ENCODE data around the gene PNMA8B. TPM values are rescaled to one million over a fixed set of nuclear protein-coding genes. Genes with fewer than 3 reads are reported as not detected.

The PNMA8B gene
- total RNA-seq, 1 donor from 2014 or later, result not detected

DNA sequence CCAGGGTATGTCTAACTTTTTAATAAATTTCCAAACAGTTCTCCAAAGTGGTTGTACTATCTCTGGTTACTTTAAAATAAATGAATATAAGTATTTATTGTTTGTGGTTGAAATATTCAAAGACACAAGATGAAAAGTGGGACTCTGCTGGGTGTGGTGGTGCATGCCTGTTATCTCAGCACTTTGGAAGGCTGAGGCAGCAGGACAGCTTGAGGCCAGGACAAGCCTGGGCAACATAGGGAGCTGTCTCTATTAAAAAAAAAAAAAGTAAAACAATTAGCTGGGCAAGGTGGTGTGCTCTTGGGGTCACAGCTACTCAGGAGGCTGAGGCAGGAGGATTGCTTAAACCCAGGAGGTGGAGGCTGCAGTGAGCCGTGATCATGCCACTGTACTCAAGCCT lies 34.7 kb downstream of the PNMA8B start:
- intact Hi-C loops (cut with micrococcal nuclease), result no loop called here

DNA sequence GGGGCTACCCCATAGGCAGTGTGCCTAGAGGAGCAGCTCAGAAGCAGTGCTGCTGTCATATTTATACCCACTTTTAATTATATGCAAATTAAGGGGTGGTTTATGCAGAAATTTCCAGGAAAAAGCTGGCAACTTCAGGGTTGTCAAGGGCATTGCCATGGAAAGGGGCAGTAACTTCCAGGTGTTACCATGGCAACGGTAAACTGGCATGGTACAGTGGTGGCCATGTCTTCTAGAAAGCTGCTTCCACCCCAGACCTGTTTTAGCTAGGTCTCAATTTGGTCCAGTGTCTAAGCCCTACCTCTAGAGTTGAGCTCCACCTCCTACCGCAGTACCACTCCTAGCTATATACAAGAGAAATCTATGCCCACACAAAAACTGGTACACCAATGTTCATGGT lies 35.6 kb downstream of the PNMA8B start:
- intact Hi-C loops (cut with micrococcal nuclease), result no loop called here

GRCh38 chr19:46456930-46457329 lies 38.7 kb downstream of the PNMA8B start:
- intact Hi-C loops (cut with micrococcal nuclease), result no loop called here

GRCh38 chr19:46454244-46454643 lies 41.4 kb downstream of the PNMA8B start:
- intact Hi-C loops (cut with micrococcal nuclease), result no loop called here

GRCh38 chr19:46453661-46454060 lies 42.0 kb downstream of the PNMA8B start:
- intact Hi-C loops (cut with micrococcal nuclease), result no loop called here

- intact Hi-C loops (cut with micrococcal nuclease), result no loop called here
Observed at GRCh38 chr19:46452186-46452585, 43.5 kb downstream of the PNMA8B start.

GRCh38 chr19:46451352-46451751 lies 44.3 kb downstream of the PNMA8B start:
- intact Hi-C loops (cut with micrococcal nuclease), result no loop called here

DNA sequence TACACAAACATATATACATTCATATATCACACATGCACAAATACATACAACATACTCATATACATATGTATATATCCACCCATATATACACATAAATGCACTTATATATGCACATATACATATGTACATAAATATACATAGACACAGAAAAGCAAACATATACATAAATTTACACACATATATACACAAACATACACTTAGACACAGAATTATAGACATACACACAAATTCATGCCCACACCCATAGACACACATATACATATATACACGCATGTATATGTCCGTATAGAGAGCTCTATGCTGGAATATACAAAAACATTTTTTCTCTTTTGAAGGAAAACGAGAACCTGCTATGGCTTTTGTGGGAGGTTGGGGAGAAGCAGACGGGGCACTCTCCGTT lies 44.9 kb downstream of the PNMA8B start:
- intact Hi-C loops (cut with micrococcal nuclease), result no loop called here

- intact Hi-C loops (cut with micrococcal nuclease), result no loop called here
Observed at GRCh38 chr19:46449228-46449627, 46.4 kb downstream of the PNMA8B start.

DNA sequence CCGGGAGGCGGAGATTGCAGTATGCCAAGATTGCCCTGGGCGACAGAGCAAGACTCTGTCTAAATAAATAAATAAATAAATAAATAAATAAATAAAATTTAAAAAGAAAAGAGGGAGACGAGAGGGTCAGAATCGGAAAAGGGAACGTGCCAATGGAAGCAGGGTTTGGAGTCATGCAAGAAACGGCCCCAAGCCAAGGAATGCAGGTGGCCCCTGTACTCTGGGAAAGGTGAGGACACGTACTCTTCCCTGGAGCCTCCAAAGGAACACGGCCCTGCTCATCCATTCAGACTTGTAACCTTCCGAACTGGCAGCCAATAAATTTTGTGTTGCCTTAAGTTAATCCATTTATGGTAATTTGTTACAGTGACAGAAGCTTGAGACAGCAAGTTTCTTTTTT lies 47.1 kb downstream of the PNMA8B start:
- intact Hi-C loops (cut with micrococcal nuclease), result no loop called here

- intact Hi-C loops (cut with micrococcal nuclease), result no loop called here
Observed at GRCh38 chr19:46447824-46448223, 47.8 kb downstream of the PNMA8B start.

DNA sequence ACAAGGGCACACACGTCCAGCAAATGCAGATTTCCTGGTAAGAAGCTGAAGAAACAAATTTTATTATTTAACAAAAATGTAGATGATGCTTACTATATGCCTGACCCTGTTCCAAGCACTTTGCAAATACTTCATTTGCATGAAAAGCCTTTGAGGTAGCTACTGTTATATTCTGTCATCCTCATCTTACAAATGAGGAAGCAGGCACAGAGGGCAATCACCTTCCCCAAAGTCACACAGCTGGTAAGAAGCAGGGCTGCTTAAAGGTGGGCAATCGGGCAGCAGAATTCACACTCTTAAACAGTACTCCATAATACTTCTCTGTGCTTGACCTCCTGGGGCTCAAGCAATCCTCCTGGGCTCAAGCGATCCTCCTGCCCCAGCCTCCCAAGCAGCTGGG lies 48.7 kb downstream of the PNMA8B start:
- intact Hi-C loops (cut with micrococcal nuclease), result no loop called here

DNA sequence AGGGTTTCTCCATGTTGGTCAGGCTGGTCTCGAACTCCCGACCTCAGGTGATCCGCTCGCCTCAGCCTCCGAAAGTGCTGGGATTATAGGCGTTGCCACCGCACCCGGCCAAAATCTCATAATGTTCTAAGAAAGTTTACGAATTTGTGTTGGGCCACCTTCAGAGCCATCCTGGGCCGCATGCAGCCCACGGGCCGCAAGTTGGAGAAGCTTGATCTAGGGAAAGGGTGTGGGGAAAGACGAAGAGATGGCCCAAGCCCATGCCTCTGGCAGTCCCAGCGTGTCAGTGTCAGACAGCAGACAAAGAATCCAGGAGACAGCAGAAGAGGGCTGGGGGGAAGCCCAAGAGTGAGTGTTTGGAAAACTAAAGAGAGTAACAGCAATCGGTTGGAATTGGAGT lies 49.6 kb downstream of the PNMA8B start:
- intact Hi-C loops (cut with micrococcal nuclease), result no loop called here

DNA sequence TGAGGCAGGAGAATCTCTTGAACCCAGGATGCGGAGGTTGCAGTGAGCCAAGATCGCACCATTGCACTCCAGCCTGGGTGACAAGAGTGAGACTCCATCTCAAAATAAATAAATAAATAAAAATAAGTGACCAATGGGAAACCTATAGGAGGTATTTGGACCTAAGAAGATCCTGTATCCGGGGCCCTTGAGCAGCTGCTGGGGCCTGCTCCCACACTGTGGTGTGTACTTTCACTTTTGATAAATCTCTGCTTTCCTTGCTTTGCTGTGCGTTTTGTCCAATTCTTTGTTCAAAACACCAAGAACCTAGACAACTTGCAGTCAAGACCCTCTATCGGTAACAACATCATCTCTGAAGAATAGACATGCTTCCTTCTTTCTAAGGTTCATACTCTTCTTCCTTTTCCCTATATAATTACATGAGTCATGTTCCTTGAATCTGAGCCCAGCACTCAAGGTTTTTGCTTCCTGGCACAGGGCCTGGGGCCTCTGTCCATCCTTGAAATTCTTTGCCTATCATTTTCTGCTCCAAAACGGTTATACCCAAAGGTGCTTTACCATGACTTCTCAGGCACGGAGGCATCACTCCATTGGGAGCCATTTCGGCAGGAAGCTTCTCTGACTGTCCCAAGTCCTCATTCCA lies 52.7 kb downstream of the PNMA8B start:
- intact Hi-C loops (cut with micrococcal nuclease), result no loop called here

DNA sequence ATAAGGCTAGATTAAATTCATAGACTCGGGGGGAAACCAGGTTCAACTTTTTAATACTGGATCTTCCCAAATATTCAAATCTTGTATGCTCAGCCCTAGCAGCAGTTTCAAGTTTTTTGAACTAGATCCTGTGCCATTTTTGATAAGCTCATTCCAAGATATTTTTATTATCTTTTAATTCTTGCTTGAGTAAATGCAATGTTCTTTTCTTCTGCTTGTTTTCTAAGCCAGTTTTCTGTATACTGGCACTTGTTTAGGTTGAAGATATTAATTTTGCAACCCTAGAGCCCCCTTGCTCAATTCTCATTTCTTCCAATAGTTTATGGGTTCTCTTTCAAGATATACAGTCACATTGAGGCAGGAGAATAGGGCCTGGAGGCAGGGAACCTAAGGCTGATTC lies 53.8 kb downstream of the PNMA8B start:
- intact Hi-C loops (cut with micrococcal nuclease), result no loop called here

Other genes with a start within 250 kb of the PNMA8B start
- not detected in 2 replicates for gene HIF3A, start 198.8 kb downstream of the PNMA8B start, total RNA-seq
- gene PPP5C, start 148.8 kb downstream of the PNMA8B start, total RNA-seq, result 118 and 120 TPM in 2 replicates
- not detected in 2 replicates for gene CCDC8, start 82.3 kb downstream of the PNMA8B start, total RNA-seq
- not detected in 2 replicates for gene PNMA8C, start 66.9 kb downstream of the PNMA8B start, total RNA-seq
- not detected in 2 replicates for gene PNMA8A, start 24.3 kb downstream of the PNMA8B start, total RNA-seq
- gene CALM3, start 105.5 kb upstream of the PNMA8B start, total RNA-seq, result 478 and 493 TPM in 2 replicates
- gene PTGIR, start 129.2 kb upstream of the PNMA8B start, total RNA-seq, result 126 and 135 TPM in 2 replicates
- gene GNG8, start 140.3 kb upstream of the PNMA8B start, total RNA-seq, result 13.2 and 14.6 TPM in 2 replicates
- 1.6 and 1.9 TPM in 2 replicates for gene DACT3, start 165.3 kb upstream of the PNMA8B start, total RNA-seq
- 171 and 175 TPM in 2 replicates for gene PRKD2, start 221.2 kb upstream of the PNMA8B start, total RNA-seq